Stimulated activated naive CD8-positive, alpha-beta T cell treated with anti-CD3 and anti-CD28 coated beads, Interleukin-15, Interleukin-2, amounts not matched to agents 100 ng/mL and 50 ng/mL, for 24 hours (primary cell): ENCODE data around the gene KRT4.

ENCODE experiments used
- H3K27ac Mint-ChIP-seq: one replicate; pipeline ENCODE4 v1.8.0; 2021; ENCODE audit warnings: mild to moderate bottlenecking, mixed read lengths
- H3K27me3 Mint-ChIP-seq: one replicate; pipeline ENCODE4 v1.8.0; 2021; ENCODE audit warnings: mixed read lengths
- H3K36me3 Mint-ChIP-seq: one replicate; pipeline ENCODE4 v1.8.0; 2021; ENCODE audit warnings: low read depth, mixed read lengths
- H3K4me1 Mint-ChIP-seq: one replicate; pipeline ENCODE4 v1.8.0; 2021; ENCODE audit warnings: low read depth, mixed read lengths
- H3K4me3 Mint-ChIP-seq: one replicate; pipeline ENCODE4 v1.8.0; 2021; ENCODE audit warnings: mild to moderate bottlenecking, mixed read lengths
- H3K9me3 Mint-ChIP-seq: one replicate; pipeline ENCODE4 v1.8.0; 2021; ENCODE audit warnings: mixed read lengths

KRT4 gene

DNA sequence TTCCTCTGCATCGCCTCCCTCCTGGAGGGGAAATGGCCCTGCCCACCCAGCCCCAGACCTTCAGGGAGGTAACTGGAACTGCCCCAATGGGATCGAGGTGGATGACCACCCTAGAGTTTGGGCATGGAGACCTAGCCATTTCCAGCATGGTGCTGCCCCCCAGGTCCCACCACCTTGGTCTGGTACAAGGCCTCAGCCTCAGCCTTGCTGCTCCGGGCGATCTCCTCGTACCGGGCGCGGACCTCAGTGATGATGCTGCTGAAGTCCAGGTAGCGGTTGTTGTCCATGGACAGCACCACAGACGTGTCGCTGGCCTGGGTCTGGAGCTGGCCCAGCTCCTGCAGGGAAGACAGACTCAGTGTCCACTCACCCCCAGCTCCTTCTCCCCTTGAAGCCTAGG, 30.5 kb upstream of the KRT4 start:
- Mint-ChIP-seq H3K27me3 (no peaks in the 10 kb centered on the region), H3K27ac (no peak overlapping the region), H3K36me3 (no peaks in the 10 kb centered on the region), H3K9me3 (no peaks in the 10 kb centered on the region), H3K4me3 (no peak overlapping the region), H3K4me1 (peaks cover 18% of the 10 kb centered on the region)

DNA sequence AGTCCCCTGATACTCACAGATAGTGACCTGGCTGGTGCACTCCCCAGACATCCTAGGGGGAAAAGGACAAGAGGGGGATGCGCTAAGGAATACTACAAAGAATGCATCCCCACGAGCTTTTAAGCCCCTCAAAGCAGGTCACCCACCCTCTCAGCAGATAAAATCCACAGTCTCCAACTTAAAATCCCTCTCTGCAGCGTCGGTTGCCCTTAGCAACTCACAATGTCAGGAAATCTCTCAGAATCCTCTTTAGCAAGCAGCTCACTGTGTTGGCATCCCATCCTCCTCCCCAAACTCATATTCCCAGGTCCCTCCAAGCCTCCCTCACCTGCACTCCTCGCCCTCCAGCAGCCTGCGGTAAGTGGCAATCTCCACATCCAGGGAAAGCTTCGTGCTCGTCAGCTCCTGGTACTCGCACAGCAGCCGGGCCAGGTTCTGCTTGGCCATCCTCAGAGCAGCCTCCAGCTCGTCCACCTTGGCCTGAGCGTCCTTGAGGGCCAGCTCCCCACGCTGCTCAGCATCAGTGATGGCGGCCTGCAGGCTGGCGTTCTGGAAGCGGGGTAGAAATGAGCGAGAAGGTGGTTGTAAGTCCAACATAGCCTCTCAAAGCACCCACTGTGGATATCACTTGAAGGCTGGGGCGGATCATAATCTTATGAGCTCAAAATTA, 25.7 kb upstream of the KRT4 start:
- Mint-ChIP-seq H3K36me3 (no peaks in the 10 kb centered on the region), H3K27ac (no peak overlapping the region), H3K4me3 (no peak overlapping the region), H3K4me1 (peaks cover 41% of the 10 kb centered on the region), H3K27me3 (no peaks in the 10 kb centered on the region), H3K9me3 (no peaks in the 10 kb centered on the region)

DNA sequence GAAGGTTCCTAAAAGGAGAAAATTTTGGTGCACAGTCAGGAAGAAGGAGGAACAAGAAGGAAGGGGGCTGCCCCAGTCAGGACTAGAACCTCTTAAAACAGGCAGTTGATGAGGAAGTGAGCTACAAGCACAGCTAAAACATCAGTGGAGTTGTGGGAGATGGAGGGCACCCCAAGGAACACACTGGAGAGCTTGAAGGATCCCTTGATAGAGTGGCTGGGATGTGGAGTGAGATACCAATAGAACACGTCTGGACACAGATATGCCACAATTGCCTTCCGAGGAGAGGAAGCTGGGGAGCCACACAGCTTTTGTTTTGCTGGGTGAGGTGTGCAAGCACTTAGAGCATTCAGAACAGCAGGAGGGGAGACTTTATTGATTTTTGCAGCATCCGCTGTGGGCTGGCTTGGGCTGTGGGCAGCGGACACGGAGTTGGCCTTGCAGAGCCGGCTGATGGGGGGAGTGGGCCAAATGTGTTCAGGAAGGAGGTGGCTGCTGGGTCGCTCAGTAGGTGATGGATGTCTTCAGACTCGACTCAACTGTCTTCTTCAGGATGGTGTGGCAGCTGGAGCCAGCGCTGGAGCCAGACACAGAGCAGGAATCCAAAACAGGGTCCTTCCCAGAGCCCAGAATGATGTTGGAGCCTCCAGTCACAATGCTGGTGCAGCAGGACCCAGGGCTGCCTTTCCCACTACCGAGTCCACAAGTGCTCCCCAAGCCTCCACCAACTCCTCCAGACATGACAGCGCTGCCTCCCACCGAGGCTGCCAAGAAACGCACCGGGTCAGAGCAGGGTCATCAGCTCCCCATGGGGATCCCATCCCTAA, 24.9 kb upstream of the KRT4 start:
- Mint-ChIP-seq H3K27me3 (no peaks in the 10 kb centered on the region), H3K27ac (no peak overlapping the region), H3K9me3 (no peaks in the 10 kb centered on the region), H3K4me1 (peaks cover 41% of the 10 kb centered on the region), H3K36me3 (no peaks in the 10 kb centered on the region), H3K4me3 (no peak overlapping the region)

DNA sequence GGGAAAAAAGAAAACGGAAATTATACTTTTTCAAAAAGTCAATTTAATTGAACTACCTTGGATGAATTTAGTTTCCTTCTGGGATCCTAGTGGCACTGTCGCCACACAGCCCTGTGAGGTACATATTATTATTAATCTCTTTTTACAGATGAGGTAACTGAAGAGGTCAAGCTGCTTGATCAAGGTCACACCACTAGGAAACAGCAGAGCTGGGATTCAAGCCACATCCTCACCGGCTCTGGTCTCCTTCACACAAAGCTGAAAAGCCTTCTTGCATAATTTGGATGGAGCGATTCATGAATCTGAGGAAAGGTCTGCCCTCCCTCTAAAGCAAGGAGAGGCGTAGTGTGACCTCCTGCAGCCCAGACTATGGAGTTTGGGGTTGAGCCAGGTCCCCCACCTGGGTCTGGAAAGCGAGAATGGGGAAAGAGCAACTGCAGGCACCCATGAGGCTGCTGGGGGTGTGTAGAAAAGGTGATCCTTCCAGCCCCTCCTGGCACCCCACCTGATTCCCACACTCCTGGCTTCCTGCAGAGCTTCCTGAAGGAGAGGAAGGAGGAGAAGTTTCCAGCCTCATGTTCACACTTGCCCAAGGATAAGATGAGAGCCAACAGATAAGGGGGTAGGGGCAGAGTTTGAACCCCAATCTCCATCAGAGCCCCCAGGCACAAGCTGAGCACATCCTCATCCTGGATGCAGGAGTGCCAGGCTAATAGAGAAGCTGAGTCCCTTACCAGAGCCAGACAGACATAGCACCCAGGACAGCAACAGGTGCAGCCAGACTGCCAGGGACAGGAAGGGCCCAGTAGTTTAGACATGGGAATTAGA, 24.1 kb upstream of the KRT4 start:
- H3K27ac Mint-ChIP-seq = peak overlapping the region; percentile 88
- H3K36me3 Mint-ChIP-seq = no peaks in the 10 kb centered on the region
- no peaks in the 10 kb centered on the region for H3K9me3 Mint-ChIP-seq
- H3K4me3 Mint-ChIP-seq = no peak overlapping the region
- H3K4me1 Mint-ChIP-seq = peaks cover 41% of the 10 kb centered on the region
- H3K27me3 Mint-ChIP-seq = no peaks in the 10 kb centered on the region

DNA sequence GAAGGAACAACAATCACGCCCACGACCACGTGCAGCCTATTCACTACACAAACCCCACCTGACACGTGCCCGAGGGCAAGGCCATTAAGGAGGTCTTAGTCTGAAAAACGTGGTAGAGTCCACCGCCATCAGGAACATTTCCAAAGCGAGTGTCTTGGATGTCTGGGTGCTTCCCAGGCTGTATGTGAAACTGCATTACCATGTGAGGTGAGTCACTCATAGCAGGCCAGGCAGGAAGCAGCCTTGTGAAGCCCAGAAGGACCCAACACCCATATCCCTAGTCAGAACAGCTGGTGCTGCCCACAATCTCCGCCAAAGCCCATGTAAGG, 23.5 kb upstream of the KRT4 start:
- Mint-ChIP-seq H3K27me3 (no peaks in the 10 kb centered on the region), H3K36me3 (no peaks in the 10 kb centered on the region), H3K4me1 (peaks cover 39% of the 10 kb centered on the region), H3K27ac (peak overlapping the region; percentile 88), H3K4me3 (peak overlapping the region; percentile 36), H3K9me3 (no peaks in the 10 kb centered on the region)

DNA sequence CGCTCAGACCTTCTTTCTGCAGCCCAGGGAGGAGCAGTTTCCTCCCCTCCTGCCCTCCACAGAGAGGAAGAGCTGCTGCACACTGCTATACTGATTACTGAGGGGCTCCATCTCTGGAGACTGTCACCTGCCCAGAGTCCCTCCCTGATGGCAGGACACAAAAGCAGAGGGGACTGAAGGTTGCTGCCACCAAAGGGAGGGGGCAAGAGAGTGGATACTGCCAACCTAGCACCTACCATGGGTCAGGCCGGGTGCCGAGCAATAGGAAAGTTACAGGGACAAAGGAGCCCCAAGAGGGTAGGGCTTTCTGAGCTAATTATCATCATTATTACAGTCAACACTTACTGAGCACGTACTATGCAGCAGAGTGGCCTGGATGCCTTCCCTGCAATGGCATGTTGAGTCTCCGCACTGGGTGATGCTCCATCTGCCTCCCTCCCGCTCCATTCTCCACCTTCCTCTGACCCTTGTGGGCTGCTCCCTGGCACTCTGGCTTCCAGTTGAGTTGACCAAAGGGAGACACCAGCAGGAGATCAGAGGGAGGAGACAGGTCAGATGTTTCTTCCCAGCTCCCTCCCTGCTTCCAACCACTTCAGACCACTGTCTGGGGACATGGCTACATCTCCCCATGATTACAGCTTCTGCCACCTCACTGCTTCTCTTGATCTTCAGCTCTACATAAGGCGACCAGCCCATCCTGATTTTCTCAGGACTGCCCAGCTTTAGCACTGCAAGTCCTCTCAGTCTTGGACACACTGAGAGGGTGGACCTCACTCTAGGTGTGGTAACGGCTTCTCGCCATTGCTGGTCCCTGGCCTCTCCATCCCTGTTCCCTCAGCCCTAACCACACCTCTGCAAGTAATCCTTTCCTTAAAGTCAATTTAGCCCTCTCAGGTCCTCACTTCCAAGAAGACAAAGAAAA, 22.8 kb upstream of the KRT4 start:
- Mint-ChIP-seq H3K36me3 (no peaks in the 10 kb centered on the region), H3K9me3 (no peaks in the 10 kb centered on the region), H3K4me3 (peak overlapping the region; percentile 54), H3K4me1 (peaks cover 35% of the 10 kb centered on the region), H3K27me3 (no peaks in the 10 kb centered on the region), H3K27ac (peak overlapping the region; percentile 88)

DNA sequence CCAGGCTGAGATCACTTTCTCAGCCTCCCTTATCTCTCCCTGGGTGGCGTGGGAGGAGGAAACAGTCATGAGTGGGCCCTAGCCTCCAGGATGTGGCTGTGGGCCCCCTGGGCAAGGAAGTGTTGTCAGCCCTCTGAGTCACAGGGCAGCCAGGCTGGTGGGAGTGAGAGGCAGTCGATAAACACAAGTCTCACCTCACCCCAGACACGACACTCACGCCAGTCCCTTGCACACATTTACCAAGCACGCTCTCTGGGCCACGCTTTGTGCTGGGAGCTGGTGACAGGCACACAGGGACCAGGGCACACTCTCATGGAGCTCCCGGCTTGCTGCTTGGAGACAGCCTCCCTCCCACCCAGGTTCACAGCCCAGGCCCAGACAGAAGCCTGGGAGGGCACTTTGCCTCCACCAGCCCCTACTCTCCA, 22.1 kb upstream of the KRT4 start:
- no peaks in the 10 kb centered on the region for H3K36me3 Mint-ChIP-seq
- no peaks in the 10 kb centered on the region for H3K27me3 Mint-ChIP-seq
- peaks cover 35% of the 10 kb centered on the region for H3K4me1 Mint-ChIP-seq
- H3K9me3 Mint-ChIP-seq = no peaks in the 10 kb centered on the region
- peak overlapping the region; percentile 88 for H3K27ac Mint-ChIP-seq
- H3K4me3 Mint-ChIP-seq = peak overlapping the region; percentile 54

DNA sequence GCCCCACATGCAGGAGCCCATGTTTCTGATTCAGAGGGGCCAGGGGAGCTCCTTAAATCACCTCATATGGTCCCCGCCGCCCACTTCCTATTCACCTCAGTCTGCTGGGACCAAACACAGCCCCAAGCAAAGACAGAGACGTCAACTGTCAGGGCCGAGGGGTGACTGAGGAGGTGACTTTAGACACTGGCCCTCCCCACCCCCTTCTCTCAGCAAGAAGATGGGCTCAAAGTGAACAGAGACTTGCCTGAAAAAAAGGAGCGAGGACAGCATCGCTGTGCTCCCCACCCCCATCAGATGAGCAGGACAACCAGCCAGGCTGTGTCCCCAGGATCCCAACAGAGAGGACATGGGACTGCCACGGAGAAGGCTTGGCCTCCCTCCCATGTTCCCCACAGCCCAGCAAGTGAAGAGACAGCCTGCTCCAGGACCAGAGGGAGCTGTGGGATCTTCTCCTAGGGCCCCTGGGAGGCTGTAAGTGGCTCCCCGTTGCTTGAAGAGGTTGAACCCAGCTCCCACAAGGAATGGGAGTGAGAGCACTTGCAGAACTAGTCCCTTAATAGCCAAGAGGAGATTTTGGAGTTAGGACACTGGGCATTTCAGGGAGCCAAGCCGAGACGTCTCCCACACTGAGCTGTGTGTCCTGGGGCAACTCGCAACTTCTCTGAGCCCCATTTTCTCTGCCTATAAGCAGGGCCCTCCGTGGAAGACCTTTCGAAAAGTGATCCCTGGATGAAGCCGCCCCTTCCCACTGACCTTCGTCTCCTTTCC, 21.5 kb upstream of the KRT4 start:
- Mint-ChIP-seq H3K36me3 (no peaks in the 10 kb centered on the region), H3K4me1 (peaks cover 35% of the 10 kb centered on the region), H3K27me3 (no peaks in the 10 kb centered on the region), H3K27ac (peak overlapping the region; percentile 88), H3K4me3 (peak overlapping the region; percentile 54), H3K9me3 (no peaks in the 10 kb centered on the region)

DNA sequence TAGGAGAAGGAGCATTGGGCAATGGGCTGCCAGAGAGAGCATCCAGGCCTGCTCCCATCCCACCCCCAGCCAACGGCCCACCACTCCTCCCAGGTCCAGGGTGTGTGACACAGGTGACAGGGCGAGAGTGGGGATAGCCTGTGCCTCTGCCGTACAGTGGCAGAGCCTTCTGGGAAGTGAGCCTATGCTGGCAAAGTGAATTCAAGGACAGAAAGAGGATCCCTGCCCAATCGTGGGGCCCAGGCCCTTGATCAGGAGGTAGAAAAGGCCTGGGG, 20.7 kb upstream of the KRT4 start:
- no peaks in the 10 kb centered on the region for H3K9me3 Mint-ChIP-seq
- peak overlapping the region; percentile 88 for H3K27ac Mint-ChIP-seq
- H3K4me3 Mint-ChIP-seq = no peak overlapping the region
- peaks cover 35% of the 10 kb centered on the region for H3K4me1 Mint-ChIP-seq
- H3K27me3 Mint-ChIP-seq = no peaks in the 10 kb centered on the region
- H3K36me3 Mint-ChIP-seq = no peaks in the 10 kb centered on the region

DNA sequence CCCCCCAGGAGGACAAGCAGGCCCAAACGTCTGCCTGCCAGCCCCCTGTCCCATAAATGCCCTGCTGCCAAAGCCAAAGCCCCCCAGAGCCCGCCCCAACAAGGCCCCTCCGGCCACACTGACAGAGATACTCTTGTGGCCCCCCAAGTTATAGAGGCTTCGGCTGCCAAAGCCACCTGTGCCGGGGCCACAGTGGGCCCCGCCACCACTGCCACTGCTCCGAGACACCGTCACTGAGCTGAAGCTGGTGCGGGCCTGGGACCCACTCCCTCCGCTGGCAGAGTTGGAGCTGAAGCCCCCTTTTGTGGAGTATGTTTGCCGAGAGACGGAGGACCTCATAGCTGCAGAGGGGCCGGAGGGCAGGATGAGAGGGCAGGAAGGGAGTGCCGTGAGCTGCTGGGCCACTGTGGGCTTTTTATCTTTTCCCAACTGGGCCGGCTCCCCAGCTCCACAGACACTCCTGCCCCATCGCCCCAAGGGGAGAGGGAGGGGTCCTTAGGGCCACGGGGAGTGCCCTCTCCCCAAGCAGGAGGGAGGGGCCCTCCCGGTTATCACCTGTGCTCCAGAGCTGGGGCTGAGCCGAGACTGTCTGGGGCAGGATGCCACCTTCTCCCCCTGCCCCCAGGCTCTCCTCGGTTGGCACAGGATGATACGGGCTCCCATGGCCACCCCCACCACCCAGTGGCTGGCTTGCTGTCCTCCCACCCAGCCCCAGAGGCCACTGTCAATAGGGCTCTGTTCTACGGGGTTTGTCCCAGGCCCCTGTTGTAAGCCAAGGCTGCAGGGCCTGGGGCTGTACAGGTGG, 20.2 kb upstream of the KRT4 start, which contains the start of gene KRT79:
Gene KRT79, minus strand, starts transcription at position 390 of the 805 bp plus-strand sequence. Its CDS starts 51 bp downstream, at position 339.
- no peaks in the 10 kb centered on the region for H3K9me3 Mint-ChIP-seq
- H3K4me1 Mint-ChIP-seq = peaks cover 35% of the 10 kb centered on the region
- H3K27me3 Mint-ChIP-seq = no peaks in the 10 kb centered on the region
- peak within 1 kb of the TSS; percentile 88 for H3K27ac Mint-ChIP-seq
- H3K36me3 Mint-ChIP-seq = no peaks in the 10 kb centered on the region
- no peak within 1 kb of the TSS for H3K4me3 Mint-ChIP-seq

DNA sequence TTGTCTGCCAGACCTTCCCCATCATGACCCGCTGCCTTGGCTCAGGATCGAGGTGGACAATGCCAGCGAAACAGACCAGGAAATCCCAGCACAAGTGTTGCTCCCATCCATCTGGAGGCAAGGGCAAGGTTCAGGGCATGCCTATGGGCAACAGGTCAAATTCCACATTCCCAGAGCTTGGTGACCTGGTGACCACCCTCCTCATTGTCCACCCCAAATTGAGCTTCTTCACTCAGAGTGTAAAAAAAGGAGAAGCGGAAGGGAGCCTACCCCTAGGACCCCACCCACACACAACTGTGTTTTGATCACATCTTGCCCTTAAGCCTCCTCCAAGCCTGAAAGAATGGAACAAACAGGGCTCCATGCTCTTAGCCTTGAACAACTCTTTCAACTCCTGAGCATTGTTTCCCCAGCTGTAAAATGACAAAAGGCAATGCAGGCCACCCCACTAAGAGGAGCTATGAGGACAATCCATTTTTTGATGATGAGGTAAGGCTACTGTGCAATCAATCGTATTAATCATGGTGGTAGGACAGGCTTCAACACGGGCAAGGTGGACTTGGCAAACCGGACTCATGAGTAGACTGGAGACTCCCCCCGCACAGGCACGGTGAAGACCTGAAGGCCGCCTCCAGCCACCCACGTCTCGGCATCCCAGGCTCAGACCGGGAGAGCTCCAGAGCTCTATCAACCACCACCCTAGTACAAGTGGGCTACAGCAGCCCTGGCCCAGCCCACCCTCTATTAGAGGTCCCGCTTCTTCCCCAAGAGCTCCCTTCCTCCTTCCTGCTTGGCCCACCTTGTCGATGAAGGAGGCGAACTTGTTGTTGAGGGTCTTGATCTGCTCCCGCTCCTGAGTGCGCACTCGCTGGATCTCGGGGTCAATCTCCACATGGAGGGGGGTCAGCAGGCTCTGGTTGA, 19.3 kb upstream of the KRT4 start:
- H3K36me3 Mint-ChIP-seq = no peaks in the 10 kb centered on the region
- H3K27ac Mint-ChIP-seq = no peak overlapping the region
- no peak overlapping the region for H3K4me3 Mint-ChIP-seq
- H3K27me3 Mint-ChIP-seq = no peaks in the 10 kb centered on the region
- H3K9me3 Mint-ChIP-seq = no peaks in the 10 kb centered on the region
- peaks cover 42% of the 10 kb centered on the region for H3K4me1 Mint-ChIP-seq

DNA sequence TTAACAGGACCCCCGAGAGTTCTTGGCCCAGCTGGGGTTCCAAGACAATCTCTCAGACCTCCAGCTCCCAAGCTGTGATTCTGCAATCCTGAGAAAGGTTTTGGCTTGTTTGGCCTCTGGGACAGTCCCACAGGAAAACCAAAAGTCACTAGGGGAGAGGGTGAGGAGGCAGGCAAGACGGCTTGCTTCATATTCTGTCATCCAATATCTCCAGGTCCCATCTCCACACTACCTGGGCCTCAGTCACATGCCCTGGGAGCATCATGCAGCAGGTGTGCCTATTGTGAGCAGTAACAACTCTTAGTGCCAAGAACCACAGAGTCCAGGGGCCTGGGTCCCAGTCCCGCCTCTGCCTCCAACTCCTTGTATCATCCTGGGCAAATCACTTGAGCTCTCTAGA, 18.5 kb upstream of the KRT4 start:
- Mint-ChIP-seq H3K27ac (no peak overlapping the region), H3K4me1 (peaks cover 37% of the 10 kb centered on the region)

More for the DNA sequence above, 18.5 kb upstream of the KRT4 start:
- no peak overlapping the region for H3K4me3 Mint-ChIP-seq
- H3K27me3 Mint-ChIP-seq = no peaks in the 10 kb centered on the region
- no peaks in the 10 kb centered on the region for H3K9me3 Mint-ChIP-seq
- no peaks in the 10 kb centered on the region for H3K36me3 Mint-ChIP-seq
